UCSD-AML1 (cell line): Measurements from ENCODE around the gene ABCB9.
"Not testable (repeated sequence)": the region's sequence is repeated elsewhere in the genome, so short reads cannot be mapped to it uniquely, and the experiment has no call there.

Experiments used
- DNase-seq: peaks from one replicate; lab custom pipeline; 2025; ENCODE audit not compliant: unreplicated experiment; lab: John Stamatoyannopoulos, UW

ABCB9 gene

GRCh38 chr12:122903693-122904034 lies 62.6 kb downstream of the ABCB9 start:
- DNase-seq = no peak

GRCh38 chr12:122902854-122903692 lies 63.2 kb downstream of the ABCB9 start:
- no peak for DNase-seq

- no peak for DNase-seq
These were observed 66.4 kb downstream of the ABCB9 start for GRCh38 chr12:122899887-122900286.

- no peak for DNase-seq
These were observed 69.6 kb downstream of the ABCB9 start for GRCh38 chr12:122896662-122897061.

- DNase-seq = peak; percentile 91
These were observed 70.3 kb downstream of the ABCB9 start, which contains the start of gene VPS37B for GRCh38 chr12:122895704-122896636. TSS of gene VPS37B (minus strand) at chr12:122896124. CDS start at chr12:122896062, 62 bp downstream.

GRCh38 chr12:122895320-122895703 lies 71.0 kb downstream of the ABCB9 start:
- no peak for DNase-seq

- DNase-seq = no peak
These were observed 71.8 kb downstream of the ABCB9 start for GRCh38 chr12:122894193-122895121.

GRCh38 chr12:122893208-122894153 lies 72.8 kb downstream of the ABCB9 start:
- no peak for DNase-seq

- DNase-seq = not testable (repeated sequence)
These were observed 73.5 kb downstream of the ABCB9 start for GRCh38 chr12:122892724-122893123.

- no peak for DNase-seq
These were observed 74.4 kb downstream of the ABCB9 start for GRCh38 chr12:122891661-122892525.

- peak; percentile 58 for DNase-seq
These were observed 76.3 kb downstream of the ABCB9 start for GRCh38 chr12:122889761-122890520.

GRCh38 chr12:122888232-122888752 lies 78.0 kb downstream of the ABCB9 start:
- peak; percentile 65 for DNase-seq

- DNase-seq = no peak
These were observed 78.4 kb downstream of the ABCB9 start for GRCh38 chr12:122887819-122888212.

- no peak for DNase-seq
These were observed 79.1 kb downstream of the ABCB9 start for GRCh38 chr12:122886851-122887818.

- no peak for DNase-seq
These were observed 80.1 kb downstream of the ABCB9 start for GRCh38 chr12:122886161-122886560.

- DNase-seq = no peak
These were observed 81.4 kb downstream of the ABCB9 start for GRCh38 chr12:122884860-122885259.
